ENCODE results near the gene ENO4.

Gene ENO4

GRCh38 chr10:116849248-116850057 lies at the start of gene ENO4:
Gene ENO4 (plus strand): TSS chr10:116849499. CDS start chr10:116849567, 68 bp downstream.
- DNase-seq (ENCODE audit: low read depth): peak; percentile 75

GRCh38 chr10:116800286-116800929 lies 48.9 kb upstream of the ENO4 start:
- no peak for DNase-seq (ENCODE audit: low read depth)

DNA sequence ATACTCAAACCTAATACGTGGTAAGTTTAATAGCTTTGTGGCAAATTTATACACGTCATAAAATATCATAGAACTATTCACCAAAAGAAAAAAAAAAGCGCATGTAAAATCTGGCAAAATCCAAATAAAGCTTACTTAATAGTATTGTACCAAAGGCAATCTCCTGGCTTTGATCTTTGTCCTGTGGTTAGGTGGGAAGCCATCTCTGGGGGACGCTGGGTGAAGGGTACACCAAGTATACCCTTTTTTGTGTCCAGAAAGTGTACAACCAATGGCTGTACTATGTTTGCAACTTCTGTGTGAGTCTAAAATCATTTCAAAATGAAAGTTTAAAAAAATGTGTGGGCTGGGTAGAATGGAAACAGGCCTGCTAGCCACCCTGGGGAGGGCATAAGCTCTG lies 47.6 kb upstream of the ENO4 start:
- no peak for DNase-seq (ENCODE audit: low read depth)

DNA sequence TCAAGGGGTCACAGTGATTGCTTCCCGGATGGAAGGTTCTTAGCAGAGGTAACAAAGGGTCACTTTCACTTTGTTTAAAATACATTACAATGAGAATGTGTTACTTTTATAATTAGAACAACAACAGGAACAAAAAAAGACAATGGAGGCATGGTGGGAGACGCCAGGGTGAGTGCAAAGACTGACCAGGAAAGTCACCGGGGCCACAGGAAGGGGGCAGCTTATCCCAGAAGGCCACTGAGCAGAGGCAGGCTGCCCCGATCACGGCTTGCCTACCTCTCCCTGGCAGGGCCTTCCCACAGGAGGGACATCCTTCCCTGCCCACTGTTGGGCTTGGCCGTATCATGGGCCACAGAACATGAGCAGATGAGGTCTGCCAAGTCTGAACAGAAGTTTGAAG lies 46.8 kb upstream of the ENO4 start:
- DNase-seq (ENCODE audit: low read depth): no peak

- no peak for DNase-seq (ENCODE audit: low read depth)
Observed at GRCh38 chr10:116802876-116803275, 46.4 kb upstream of the ENO4 start.

DNA sequence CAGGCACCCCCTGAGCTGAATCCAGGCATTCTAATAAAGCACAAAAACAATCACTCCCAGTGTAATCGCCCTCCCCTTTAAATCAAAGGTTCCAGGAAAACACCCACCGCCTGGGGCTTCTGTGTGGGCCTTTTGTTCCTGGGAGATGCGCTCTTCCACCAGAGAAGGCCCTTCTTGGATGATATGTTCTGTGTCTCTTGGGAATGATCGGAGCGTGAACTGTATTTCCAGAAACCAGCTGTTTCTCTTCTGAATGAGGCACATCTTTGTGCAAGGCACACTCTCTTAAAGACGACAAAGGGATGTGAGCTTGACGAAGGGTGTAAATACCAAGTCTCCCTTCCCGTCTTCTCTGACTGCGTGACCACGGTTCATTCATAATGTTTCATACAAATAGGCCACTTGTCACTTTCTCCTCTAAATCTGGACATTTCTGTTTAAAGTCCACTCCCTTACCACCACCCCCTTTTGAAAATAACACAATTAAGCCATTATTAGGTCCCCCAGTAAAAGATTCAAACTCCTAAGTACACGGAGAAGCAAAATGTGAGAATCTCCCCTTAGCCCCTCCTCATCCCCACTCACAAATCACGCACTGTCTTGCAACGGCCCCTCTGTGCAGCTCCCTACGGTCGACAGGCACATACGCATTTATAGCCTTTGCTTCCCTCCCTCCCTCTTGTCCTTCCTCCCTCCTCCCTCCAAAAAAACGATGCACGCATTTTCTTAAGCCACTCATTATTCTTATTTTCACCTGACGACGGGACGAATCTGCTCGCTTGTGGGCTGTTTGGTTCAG lies 45.6 kb upstream of the ENO4 start:
- DNase-seq (ENCODE audit: low read depth): no peak

GRCh38 chr10:116808706-116809105 lies 40.6 kb upstream of the ENO4 start:
- no peak for DNase-seq (ENCODE audit: low read depth)

DNA sequence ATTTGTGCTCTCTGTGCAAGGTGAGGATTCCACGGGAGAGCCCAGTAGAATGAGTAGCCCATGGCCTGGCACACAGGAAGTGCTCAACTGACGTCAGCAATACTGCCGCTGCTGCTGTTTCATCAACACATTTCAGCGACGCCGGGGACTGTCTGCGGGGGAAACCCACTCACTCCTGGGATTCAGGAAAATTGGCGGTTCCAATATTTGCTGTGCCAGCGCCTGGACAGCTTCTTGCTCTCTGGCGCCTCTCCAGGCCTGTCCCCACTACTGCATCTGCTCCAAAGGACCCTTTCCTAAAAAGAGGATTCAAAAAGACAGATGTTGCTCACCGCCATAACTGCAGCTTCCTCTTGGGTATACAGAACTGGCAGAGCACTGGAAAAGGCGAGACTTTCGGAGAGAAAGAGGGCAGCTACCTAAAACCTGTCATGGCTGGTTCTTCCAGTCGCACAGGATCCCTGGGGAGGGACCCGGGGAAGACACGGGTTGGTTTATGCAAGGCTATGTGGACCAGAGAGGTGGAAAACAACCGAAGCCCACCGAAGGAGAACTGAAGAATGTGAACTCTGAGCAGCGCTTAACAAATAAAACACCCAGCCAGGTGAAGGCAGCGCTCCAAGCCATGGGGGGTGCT lies 39.7 kb upstream of the ENO4 start:
- DNase-seq (ENCODE audit: low read depth): no peak

- DNase-seq (ENCODE audit: low read depth): no peak
Observed at GRCh38 chr10:116810120-116810500, 39.2 kb upstream of the ENO4 start.

DNA sequence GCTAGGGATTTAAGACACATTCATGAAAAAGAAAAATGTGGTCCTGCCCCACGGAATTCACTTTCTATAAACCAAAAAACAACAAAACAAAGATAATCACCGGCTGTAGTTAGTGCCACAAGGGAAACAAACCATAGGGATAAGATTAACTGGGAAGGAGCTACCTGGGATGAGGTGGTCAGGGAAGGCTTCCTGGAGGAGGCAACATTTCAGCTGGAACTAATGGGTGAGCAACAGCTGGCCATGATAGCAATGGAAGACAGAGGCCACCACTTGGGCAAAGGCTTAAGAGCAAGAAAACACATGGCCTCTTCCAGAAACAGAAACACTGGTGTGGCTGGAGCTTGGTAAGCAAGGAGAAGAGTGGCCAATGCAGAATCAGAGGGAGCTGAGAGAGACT lies 38.4 kb upstream of the ENO4 start:
- DNase-seq (ENCODE audit: low read depth): no peak

DNA sequence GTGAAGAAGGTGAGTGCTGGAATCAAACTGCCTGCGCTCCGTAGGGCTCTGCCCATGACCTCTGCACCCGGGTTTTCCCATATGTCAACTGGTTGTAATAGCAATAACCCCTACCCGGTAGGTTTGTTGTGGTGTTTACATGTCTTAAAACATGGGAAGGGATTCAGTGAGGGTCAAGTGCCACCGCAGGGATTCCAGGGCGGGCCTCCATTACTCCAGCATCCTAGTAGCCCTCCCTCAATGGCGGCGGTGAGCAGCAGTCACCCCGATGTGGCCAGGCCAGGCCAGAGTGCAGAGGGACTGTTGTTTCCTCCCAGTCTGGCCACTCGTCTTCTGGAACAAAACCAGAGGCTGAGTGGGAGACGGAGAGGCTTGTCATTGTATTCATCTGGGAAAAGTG lies 37.6 kb upstream of the ENO4 start:
- DNase-seq (ENCODE audit: low read depth): no peak

- DNase-seq (ENCODE audit: low read depth): peak; percentile 32
Observed at GRCh38 chr10:116815641-116816415, 33.5 kb upstream of the ENO4 start.

GRCh38 chr10:116817178-116817577 lies 32.1 kb upstream of the ENO4 start:
- DNase-seq (ENCODE audit: low read depth): no peak

GRCh38 chr10:116817780-116818343 lies 31.4 kb upstream of the ENO4 start:
- DNase-seq (ENCODE audit: low read depth): no peak

DNA sequence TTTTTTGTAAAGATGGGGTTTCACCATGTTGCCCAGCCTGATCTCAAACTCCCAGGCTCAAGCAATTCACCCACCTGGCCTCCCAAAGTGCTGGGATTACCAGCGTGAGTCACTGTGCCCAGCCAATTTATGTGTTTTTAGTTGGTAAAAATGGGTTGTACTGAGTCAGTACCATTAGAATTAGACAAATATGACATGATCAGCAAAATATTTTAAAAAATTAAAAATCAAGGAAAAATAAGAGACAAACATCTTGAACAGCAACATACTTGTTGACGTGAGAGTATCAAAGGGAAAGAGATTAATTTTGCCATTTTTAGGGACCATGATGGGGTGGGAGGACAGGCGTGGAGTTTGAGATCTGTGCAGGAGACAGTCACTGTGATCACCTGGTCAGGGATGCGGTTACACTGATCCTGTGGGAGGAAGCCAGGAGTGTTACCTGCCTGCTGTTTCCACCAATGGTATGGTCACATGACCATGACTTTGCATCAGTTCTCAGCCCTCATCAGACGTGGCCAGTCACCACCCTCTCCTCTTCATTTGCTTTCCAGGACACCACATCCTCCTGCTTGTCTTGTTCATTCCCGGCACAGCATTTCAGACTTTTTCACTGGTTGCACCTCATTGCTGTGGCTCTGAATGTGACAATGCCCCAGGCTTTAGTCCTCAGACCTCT lies 29.2 kb upstream of the ENO4 start:
- no peak for DNase-seq (ENCODE audit: low read depth)

GRCh38 chr10:116825901-116826300 lies 23.4 kb upstream of the ENO4 start:
- no peak for DNase-seq (ENCODE audit: low read depth)

- DNase-seq (ENCODE audit: low read depth): peak; percentile 70
Observed at GRCh38 chr10:116826803-116827202, 22.5 kb upstream of the ENO4 start.

DNA sequence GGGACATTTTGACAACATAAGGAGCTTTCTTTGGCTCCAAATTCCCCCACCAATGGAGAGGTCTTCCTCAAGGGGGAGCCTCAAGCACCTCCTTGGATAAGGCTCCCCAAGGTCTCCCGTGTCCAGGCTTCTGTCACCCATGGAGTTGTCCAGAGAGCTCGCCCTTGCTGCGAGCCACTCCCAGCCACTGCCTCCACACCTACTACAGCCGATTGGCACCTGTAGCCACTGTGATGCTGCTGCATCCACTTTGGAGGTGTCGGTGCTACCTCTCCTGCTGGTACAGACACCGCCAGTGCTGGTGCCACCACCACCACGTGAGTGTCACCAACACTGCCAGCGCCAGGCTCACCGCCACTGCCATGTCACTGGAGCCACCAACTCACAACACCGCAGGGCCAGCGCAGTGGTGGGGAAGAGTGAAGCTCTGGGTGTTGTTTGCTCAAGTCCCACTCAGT lies 22.1 kb upstream of the ENO4 start:
- no peak for DNase-seq (ENCODE audit: low read depth)

DNA sequence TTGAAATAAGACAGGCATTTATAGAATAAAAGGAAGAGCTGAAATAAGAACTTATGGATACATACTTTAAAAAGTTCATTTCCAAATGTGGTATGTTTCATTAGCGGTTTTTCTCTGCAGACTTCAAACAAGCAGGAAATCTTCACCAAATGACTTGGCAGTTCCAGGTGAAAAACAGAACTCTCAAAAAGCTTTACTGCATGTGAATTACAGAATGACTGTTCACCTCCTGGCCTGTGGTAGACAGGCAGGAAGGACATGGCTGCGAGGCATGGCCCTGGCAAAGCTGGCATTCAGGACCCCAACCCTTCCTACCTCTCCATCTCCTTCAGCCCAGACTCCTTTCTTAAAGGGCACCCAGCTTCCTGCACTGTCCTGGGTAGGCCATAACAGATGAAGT lies 21.2 kb upstream of the ENO4 start:
- DNase-seq (ENCODE audit: low read depth): no peak

- no peak for DNase-seq (ENCODE audit: low read depth)
Observed at GRCh38 chr10:116829711-116830110, 19.6 kb upstream of the ENO4 start.

DNA sequence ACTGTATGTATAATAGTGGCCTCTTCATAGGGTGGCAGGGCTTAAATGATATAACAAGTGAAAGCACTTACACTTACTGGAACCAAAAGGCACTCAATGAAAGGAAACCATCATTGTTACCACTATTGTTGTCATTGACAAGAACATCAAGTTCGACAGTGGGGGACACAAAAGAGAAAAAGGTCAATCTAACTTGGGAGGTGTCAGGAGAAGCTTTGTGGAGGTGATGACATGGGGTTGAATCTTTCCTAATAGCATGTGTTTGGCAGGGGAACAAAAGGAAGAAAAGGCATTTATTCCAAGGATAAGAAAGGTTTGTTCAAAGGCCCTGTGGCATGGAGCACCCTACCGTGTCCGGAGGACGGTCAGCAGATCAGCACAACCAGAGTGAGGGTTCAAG lies 18.2 kb upstream of the ENO4 start:
- DNase-seq (ENCODE audit: low read depth): no peak

Data from iris pigment epithelial cell (primary cell).